ENCODE measurements around the gene SPATS2L. TPM values are rescaled to one million over a fixed set of nuclear protein-coding genes. Genes with fewer than 3 reads are reported as not detected.

The SPATS2L gene
- total and polyA plus RNA-seq, 2 donors (not counting 1 experiment from before 2014, with no cell fraction given) = 0.27 to 0.44 TPM

DNA sequence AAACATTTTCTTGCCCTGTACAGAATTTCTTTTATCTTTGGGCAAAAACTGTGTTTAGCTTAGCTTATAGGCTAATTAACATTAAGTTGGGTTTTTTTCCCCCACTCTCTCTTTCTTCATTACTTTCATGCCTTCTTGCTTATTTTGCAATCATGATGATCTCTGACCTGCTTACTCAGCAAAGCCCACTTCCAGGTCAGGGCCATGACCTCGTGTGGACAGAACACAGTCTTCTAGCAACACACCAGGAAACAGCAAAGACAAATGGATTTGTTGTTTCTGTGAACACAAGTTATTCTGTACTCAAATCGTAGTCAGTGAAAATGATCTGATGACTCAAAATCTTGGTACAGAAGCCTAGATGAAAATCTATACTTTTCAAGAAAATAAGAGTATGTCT is 60.7 kb downstream of the SPATS2L start:
- Mint-ChIP-seq H3K27me3 (peaks cover 20% of the 10 kb centered on the region), H3K9me3 (ENCODE audit: insufficient read depth) (no peaks in the 10 kb centered on the region), H3K4me3 (no peak overlapping the region), H3K4me1 (no peaks in the 10 kb centered on the region), H3K27ac (no peak overlapping the region)
- Histone ChIP-seq H3K9me3 (ENCODE audit: control extremely low read depth in 1 of 3, control insufficient read depth in 2 of 3, insufficient read depth in 1 of 3, low read length in 2 of 3) (no peaks in the 10 kb centered on the region), H4K20me1 (ENCODE audit: control insufficient read depth, insufficient read depth, low read length, poor library complexity, severe bottlenecking) (no peaks in the 10 kb centered on the region), H3K9ac (ENCODE audit: low read length) (no peak overlapping the region), H3K4me2 (replicated peaks; ENCODE audit: low read depth, low read length, poor library complexity, severe bottlenecking) (no peak overlapping the region), H3K4me3 (ENCODE audit: control extremely low read depth in 1 of 5, extremely low read depth in 1 of 5, insufficient read depth in 1 of 5, low read depth in 2 of 5, low read length in 4 of 5) (no peak overlapping the region), H3K79me2 (ENCODE audit: control insufficient read depth, insufficient read depth, low read length) (no peaks in the 10 kb centered on the region), H3K27ac (ENCODE audit: low read length in 2 of 2) (no peak overlapping the region), H2AFZ (ENCODE audit: insufficient read depth, low read depth, low read length, poor library complexity, severe bottlenecking) (no peak overlapping the region), H3K36me3 (replicated peaks in 1 of 2; ENCODE audit: control extremely low read depth in 1 of 2, control insufficient read depth in 1 of 2, extremely low read depth in 1 of 2, insufficient read depth in 2 of 2, low read length in 1 of 2) (no peaks in the 10 kb centered on the region), H3K27me3 (replicated peaks in 1 of 4; ENCODE audit: control extremely low read depth in 1 of 4, control insufficient read depth in 3 of 4, insufficient read depth in 4 of 4, low read length in 3 of 4) (peaks cover 0 to 8% (median 3%) of the 10 kb centered on the region in 4 experiments), H3K4me1 (ENCODE audit: control insufficient read depth in 2 of 2, insufficient read depth in 2 of 2, low read length in 2 of 2) (no peaks in the 10 kb centered on the region)
- intact Hi-C loops (cut with micrococcal nuclease) = no loop called here
- ChIA-PET POLR2A (no interaction called here), CTCF (no interaction called here)
- TF ChIP-seq, protein P1, sequence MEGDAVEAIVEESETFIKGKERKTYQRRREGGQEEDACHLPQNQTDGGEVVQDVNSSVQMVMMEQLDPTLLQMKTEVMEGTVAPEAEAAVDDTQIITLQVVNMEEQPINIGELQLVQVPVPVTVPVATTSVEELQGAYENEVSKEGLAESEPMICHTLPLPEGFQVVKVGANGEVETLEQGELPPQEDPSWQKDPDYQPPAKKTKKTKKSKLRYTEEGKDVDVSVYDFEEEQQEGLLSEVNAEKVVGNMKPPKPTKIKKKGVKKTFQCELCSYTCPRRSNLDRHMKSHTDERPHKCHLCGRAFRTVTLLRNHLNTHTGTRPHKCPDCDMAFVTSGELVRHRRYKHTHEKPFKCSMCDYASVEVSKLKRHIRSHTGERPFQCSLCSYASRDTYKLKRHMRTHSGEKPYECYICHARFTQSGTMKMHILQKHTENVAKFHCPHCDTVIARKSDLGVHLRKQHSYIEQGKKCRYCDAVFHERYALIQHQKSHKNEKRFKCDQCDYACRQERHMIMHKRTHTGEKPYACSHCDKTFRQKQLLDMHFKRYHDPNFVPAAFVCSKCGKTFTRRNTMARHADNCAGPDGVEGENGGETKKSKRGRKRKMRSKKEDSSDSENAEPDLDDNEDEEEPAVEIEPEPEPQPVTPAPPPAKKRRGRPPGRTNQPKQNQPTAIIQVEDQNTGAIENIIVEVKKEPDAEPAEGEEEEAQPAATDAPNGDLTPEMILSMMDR (IDR thresholded peaks at IDR 0.05) = no peak
- no peak for TF ChIP-seq EZH2 (IDR thresholded peaks at IDR 0.05; ENCODE audit: borderline replicate concordance, insufficient read depth, low read depth, low read length, poor library complexity, severe bottlenecking)
- DNase-seq = no peak
- 100% methylated on average over 1 of the region's 2 CpGs for WGBS (ENCODE audit: insufficient coverage)
- ATAC-seq (ENCODE audit: low read depth) = no peak

DNA sequence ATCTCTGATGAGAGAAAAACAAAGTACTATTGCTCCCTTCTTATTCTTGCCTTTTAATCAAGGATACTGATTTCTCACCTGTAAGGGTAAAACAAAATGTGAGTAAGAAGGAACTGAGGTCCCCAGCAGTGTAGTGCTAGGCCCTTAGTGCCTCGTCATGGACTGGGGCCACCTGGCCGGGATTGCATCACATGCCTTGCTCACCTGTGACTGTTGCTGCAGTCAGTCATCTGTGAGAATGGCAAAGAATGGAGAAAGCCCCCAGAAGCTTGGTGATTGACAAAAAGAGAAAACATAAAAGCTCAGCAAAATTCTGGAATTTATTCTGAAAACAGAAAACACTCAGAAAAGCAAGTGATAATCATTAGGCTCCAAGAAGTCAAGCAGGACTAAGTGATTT is 63.4 kb downstream of the SPATS2L start:
- H3K9me3 Mint-ChIP-seq (ENCODE audit: insufficient read depth) = no peaks in the 10 kb centered on the region
- TF ChIP-seq EZH2 (IDR thresholded peaks at IDR 0.05; ENCODE audit: borderline replicate concordance, insufficient read depth, low read depth, low read length, poor library complexity, severe bottlenecking) = no peak
- TF ChIP-seq, protein P1 (IDR thresholded peaks at IDR 0.05) = no peak
- peaks cover 15% of the 10 kb centered on the region for H3K27me3 Mint-ChIP-seq
- H3K4me2 ChIP-seq (replicated peaks; ENCODE audit: low read depth, low read length, poor library complexity, severe bottlenecking) = no peak overlapping the region
- no peak for ATAC-seq (ENCODE audit: low read depth)
- H3K4me1 ChIP-seq (ENCODE audit: control insufficient read depth in 2 of 2, insufficient read depth in 2 of 2, low read length in 2 of 2) = peaks cover 5 to 12% of the 10 kb centered on the region in 2 donors
- intact Hi-C loops (cut with micrococcal nuclease) = no loop called here
- no peak overlapping the region for H3K4me3 ChIP-seq (ENCODE audit: control extremely low read depth in 1 of 5, extremely low read depth in 1 of 5, insufficient read depth in 1 of 5, low read depth in 2 of 5, low read length in 4 of 5)
- no peak overlapping the region for H3K27ac ChIP-seq (ENCODE audit: low read length in 2 of 2)
- no peak overlapping the region for H3K27ac Mint-ChIP-seq
- H3K27me3 ChIP-seq (replicated peaks in 1 of 4; ENCODE audit: control extremely low read depth in 1 of 4, control insufficient read depth in 3 of 4, insufficient read depth in 4 of 4, low read length in 3 of 4) = peaks cover 0 to 2% (median 0%) of the 10 kb centered on the region in 4 experiments
- no peak overlapping the region for H2AFZ ChIP-seq (ENCODE audit: insufficient read depth, low read depth, low read length, poor library complexity, severe bottlenecking)
- peaks cover 13% of the 10 kb centered on the region for H3K4me1 Mint-ChIP-seq
- WGBS (ENCODE audit: insufficient coverage) = 32% methylated on average over 2 of the region's 2 CpGs
- H3K4me3 Mint-ChIP-seq = no peak overlapping the region
- ChIA-PET POLR2A (no interaction called here), CTCF (interaction anchor here (1.4 kb wide), 1 partner anchor 9 kb away, joined by 3 read pairs; no protein-coding TSS in a partner anchor)
- H3K79me2 ChIP-seq (ENCODE audit: control insufficient read depth, insufficient read depth, low read length) = no peaks in the 10 kb centered on the region
- H3K9ac ChIP-seq (ENCODE audit: low read length) = no peak overlapping the region
- no peaks in the 10 kb centered on the region for H3K36me3 ChIP-seq (replicated peaks in 1 of 2; ENCODE audit: control extremely low read depth in 1 of 2, control insufficient read depth in 1 of 2, extremely low read depth in 1 of 2, insufficient read depth in 2 of 2, low read length in 1 of 2)
- DNase-seq = no peak
- H3K9me3 ChIP-seq (ENCODE audit: control extremely low read depth in 1 of 3, control insufficient read depth in 2 of 3, insufficient read depth in 1 of 3, low read length in 2 of 3) = no peaks in the 10 kb centered on the region
- no peaks in the 10 kb centered on the region for H4K20me1 ChIP-seq (ENCODE audit: control insufficient read depth, insufficient read depth, low read length, poor library complexity, severe bottlenecking)
